NCI-H510A treated with DMSO at 0.1 percent for 48 hours (cell line): ENCODE measurements around the gene NDUFB4.
"Not testable (repeated sequence)": the region's sequence is repeated elsewhere in the genome, so short reads cannot be mapped to it uniquely, and the experiment has no call there.

Experiments
- DNase-seq: peaks from one replicate; lab custom pipeline; 2025; lab: John Stamatoyannopoulos, UW

Gene NDUFB4

DNA sequence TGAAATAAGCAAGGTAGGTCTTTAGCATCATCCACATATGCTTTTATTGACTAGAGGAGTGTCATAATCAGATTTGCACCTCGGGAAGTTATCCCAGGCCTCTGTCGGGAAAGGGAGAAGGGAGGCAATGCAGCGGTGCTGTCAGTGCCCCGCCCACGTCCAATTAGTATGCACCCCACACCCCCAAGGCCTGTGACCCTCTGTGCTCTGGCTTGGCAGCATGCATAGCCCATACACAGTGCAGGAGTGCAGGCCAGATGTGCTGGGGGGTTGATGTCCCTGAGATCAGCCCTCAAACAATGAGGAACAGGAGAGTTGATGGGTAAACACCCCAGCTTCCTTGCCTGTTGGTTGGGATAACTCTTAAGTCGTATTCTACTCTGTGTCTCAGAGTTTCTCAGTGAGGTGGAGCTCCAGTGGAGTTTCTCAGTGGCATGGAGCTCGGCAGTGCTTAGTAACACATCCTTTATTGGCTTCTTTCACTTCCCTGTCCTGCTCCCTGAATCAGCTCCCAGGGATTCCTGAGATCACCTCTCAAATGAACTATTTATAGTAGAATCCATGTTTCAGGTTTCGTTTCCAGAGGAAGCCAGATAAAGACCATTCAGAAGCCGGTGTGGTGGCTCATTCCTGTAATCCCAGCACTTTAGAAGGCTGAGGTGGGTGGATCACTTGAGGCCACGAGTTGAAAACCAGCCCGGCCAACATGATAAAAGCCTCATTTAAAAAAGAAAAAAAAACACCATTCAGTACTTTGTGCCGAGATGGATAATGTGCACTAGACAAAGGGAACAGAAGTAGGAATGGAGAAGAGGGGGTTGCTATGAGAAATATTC lies 26.7 kb upstream of the NDUFB4 start:
- DNase-seq, result no peak

DNA sequence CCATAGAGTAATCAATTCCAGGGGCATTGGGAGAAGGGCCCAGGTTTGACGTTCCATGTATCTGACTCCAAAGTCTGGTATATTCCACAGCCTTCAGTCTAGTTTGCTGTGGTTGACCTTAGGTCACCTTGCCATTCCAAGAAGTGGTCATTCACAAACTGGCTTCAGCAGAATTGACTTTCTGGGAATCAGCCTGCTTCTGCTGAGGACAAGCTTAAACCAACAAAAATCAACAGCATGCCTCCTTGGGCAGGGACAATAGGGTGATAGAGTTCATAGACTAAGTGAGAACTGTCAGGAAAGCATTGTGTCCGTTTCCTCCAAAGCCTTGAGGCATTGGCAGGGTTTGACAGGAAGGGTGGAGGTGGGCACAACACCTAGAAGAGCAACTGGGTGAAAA lies 24.1 kb upstream of the NDUFB4 start:
- no peak for DNase-seq

DNA sequence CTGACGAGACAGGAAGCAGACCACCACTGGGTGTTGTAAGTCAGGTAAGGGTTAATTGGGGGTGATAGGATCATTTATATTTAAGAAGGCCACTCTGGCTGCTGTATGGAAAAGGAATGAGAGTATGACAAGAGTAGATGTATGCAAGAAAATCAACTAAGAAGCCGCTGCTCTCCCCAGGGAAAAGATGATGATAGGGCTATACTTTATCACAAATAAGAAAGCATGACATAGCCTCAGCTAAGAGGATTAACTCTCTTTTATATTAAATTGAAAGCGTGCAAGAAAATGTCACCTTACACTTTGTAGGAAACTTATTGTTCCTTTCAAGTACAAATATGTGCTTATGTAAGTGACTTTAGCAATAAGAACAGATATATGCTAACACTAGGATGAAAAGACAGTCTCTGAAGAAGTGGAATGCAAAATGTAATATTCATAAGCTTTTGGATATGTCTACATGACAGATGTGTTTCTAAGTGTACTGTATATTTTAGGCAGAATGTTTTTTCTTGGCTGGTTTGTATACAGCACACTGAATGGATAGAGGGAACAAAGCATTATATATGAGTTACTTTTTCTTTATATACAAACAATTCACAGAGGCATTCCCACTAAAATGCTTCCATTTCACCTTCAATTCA lies 8.7 kb upstream of the NDUFB4 start:
- no peak for DNase-seq

DNA sequence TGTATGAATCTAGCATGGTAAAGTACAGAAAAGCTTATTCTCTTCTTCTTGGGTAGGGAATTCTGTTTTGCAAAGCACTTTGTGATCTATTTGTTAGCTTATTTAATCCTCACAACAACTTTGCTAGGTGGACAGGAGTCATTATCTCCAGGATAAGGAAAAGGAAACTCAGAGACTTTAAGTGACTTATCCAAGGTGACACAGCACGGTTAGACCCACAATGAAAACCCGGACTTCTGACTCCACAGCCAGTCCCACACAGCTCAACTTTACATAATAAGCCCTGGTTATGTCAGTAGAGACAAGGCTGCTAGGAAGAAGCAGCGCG lies 384 bp upstream of the NDUFB4 start:
- no peak for DNase-seq

DNA sequence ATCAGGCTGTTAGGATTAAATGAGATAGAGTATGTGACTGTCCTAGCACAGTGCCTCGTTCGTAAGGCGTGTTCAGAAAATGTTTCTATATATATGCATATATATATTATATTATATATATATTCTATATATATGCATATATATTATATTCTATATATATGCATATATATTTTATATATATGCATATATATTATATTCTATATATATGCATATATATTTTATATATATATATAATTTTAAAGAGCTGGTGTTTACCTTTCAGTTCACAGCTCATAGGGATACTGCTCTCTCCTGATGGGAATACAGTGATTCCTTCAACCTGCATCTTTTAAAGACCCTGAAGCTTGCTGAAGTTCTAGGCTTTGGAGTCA lies 702 bp downstream of the NDUFB4 start:
- no peak for DNase-seq

DNA sequence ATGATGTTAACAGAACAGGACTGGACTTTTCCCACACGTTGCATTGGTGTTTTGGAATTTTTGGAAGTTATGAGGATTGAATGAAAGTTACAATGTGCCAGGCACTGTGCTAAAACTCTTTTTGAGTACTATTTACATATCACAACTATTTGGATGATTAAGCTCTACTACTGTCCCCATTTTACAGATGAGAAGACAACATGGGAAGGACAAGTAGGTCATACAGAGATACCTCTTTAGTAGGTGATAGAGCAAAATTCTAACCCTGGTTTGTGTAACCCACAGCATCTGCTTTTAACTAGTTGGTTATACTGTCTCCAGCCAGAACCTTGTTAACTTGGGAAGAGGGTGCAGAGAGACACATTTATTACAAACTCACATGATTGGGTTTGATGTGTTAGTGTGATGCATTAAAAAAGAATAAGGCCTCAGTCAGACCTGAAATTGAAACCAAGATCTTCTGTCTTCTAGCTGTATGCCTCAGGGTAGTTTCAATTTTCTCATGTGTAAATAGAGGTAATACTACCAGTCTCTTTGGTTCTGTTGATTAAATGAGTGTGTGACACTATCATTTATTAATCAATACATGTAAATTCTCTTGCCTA lies 1.4 kb downstream of the NDUFB4 start:
- no peak for DNase-seq

DNA sequence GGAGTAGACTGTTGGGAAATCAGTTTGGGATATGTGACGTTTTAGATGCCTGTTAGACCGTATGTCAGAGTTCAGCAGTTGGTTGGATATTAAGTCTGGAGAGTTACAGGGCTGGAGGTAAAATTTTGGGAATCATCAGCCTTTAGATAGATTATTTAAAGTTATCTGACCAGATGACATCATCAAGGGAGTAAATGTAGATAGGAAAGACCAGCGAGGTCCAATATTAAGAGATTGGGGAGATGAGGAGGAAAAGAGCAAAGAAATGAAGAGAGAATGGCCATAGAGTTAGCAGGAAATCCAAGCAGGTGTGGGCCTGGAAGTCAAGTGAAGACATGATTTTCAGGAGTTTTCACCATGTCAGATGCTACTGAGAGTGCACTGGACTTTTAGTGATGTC lies 3.1 kb downstream of the NDUFB4 start:
- no peak for DNase-seq

DNA sequence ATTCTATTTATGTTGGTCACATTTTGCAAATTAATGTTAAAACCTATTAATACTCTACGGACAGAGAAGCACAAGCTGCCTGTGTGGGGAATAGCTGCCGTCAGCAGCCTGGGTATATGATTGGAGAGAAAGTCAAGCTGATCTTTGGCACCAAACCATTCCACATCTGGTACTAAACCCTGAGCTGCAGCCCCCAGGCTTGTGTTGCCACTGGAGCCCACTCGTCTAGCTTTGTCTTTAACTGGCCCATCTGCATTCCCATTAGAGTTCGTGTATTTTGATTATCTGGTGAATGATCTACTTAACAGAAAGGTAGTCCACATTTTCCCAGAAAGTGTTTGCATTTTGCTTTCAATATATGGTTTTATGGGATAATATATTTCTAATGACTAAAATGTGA lies 5.4 kb downstream of the NDUFB4 start:
- no peak for DNase-seq

DNA sequence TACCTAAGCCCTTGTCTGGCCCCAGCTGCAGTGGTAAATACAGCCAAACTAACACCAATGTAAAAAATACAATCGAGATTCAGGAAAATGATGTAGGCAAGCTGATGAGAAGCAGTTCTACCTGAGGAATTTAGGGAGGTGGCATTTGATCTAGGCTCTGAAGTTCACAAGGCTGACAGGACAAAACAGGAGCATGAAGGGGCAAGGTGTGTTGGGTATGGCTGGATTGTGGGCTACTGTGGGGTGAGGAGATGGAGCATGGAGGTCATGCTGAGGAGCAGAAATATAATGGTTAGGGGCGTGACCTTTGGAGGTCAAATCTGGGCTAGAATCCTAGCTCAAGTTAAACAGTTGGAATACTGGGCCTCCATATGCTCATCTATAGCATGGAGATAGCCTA lies 6.5 kb downstream of the NDUFB4 start:
- no peak for DNase-seq

DNA sequence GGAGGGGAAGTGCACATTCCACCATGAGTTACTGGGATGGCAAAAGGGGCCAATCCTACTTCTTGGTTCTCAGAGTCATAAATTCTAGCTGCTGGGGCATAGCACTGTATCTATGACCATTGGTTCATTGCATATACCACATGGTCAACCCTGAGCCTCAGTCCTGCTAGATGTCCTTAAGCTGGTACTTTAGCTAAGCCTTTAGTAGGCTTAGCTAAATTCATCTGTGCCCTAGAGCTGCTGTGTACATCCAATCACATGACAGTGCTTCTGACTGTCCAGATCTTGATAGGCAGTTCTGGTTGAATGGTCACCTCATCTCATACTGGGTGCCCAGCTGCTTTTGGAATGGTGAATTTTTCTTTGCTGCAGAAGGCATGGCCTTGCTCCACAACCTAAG lies 8.2 kb downstream of the NDUFB4 start:
- no peak for DNase-seq

DNA sequence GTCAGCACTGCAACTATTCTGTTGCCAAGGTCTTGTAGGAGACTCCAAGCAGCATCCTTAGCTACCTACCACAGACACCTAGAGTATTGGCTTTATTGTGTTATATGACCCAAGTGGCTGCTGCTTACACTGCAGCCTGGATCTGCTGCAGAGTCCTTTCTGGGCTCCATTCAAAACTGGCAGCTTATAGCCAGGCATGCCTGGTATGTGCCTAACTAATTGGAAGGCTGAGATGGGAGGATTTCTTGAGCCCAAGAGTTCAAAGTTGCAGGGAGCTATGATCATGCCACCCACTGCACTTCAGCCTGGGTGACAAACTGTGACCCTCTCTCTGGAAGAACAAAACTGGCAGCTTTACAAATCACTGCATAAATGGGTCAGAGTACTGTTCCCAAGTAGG lies 8.6 kb downstream of the NDUFB4 start:
- DNase-seq, result no peak

DNA sequence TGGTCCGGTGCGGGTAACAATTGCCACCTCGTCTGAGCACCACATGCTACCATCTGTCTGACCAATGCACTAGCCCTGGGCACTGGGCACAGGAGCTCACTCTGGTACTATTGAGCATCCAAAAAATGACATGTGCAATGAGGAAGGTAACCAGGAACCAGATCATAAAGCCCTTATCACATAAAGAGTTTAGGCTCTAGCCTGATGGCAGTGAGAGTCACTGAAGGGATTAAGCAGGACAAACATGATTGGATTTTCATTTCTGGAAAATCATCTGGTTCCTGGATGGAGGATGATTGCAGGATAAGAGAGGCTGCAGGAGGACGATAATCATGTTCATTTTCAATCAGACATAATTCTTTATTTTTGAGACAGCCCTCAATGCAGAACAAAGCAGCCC lies 12.4 kb downstream of the NDUFB4 start:
- no peak for DNase-seq

DNA sequence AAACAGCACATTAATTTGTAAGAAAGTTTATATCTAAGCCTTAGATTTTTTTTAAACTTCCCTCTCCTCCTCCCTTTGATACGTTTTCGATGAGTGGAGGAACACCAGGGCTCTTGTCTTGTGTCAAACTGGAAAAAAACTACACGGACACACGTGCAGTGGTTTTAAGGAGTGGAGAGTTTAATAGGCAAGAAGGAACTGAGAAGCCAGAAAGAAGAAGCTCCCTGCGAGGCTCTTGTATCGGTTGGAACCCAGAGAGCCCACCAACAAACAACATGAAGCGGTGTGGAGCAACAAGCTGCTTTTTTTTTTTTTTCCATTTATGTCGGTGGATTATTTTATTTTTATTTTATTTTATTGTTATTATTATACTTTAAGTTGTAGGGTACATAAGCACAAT lies 18.6 kb downstream of the NDUFB4 start:
- no peak for DNase-seq

DNA sequence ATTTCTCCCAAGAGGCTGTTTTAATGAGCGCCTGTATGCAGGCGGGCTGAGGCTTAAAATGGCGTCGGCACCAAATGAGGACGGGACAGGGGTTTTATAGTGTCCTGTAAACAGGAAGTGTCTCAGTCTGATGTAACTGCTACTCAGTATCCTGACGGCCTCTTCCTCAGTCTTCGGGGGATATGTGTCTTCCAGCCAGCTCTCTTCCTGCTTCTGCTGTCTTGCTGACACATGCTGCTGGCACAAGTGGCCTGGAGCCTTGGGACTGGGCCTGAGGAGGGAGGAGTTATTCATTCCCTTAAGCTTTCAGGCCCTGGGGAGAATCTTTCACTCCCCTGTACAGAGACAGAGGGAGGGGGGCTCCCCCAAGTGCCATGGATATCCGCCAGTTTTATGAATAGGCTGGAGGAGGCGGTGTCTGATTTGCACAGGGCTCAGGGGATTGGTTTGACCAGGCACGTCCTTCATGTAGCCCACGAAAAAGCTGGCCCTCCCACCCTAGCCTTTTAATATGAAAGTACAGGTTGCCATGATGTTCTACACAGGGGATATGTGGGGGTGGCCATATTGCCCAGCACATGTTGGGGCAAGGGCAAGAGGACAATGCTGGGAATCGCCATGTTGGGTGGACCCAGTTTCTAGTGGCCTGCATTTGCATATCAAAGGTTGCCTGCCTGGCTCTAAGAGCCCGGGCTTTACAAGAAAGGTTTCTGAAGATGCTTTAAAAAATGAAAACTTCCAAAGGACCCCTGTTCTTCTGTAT lies 19.9 kb downstream of the NDUFB4 start:
- DNase-seq, result no peak

DNA sequence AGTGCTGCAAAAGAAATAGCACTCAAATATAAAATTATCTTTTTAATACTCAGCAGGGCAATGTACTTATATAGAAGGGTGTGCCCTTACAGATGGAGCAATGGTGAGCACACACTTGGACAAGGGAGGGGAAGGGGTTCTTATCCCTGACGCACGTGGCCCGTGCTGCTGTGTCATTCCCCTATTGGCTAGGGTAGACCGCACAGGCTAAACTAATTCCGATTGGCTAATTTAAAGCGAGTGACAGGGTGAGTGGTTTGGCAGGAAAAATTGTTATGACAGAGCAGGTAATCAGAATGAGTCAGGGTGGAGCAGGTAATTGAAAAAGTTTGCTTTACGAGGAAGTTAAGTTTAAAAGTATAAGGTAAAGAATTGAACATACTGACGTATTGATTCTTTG lies 20.6 kb downstream of the NDUFB4 start:
- not testable (repeated sequence) for DNase-seq

DNA sequence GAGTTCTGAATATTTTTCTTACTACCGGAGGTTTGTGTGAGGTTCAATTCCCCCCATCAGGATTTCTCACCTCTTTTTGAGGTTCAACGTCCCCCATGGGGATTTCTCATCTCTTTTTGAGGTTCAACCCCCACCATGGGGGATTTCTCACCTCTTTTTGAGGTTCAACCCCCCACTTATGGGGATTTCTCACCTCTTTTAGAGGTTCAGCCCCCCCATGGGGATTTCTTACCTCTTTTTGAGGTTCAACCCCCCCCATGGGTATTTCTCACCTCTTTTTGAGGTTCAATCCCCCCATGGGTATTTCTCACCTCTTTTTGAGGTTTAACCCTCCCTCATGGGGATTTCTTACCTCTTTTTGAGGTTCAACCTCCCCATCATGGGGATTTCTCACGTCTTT lies 26.3 kb downstream of the NDUFB4 start:
- DNase-seq, result no peak

DNA sequence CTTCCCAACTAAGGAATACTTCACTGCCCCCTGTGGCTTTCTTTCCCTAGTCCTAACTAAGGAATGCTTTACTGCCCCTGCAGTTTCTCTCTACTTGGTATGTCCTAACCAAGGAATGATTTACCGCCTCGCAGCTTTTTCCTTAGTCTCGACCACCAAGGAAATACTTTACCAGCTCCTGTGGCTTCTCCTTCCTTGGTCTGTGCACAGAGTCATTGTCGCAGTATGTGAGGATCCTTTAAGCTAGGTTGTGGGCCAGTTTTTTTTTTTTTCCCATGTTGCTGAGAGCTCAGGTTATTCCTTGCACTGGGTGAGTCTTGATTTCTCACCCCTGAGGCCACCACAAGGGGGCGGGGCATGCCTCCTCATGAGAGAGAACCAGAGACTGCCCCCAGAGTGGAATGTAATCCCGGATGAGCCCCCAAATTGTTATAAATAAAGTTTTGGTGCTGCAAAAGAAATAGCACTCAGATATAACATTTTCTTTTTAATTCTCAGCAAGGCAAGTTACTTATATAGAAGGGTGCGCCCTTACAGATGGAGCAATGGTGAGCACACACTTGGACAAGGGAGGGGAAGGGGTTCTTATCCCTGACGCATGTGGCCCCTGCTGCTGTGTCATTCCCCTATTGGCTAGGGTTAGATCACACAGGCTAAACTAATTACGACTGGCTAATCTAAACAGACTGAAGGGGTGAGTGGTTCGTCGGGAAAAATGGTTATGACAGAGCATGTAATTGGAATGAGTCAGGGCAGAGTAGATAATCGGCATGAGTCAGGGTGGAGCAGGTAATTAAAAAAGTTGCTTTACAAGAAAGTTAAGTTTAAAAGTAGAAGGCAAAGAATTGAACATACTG lies 27.0 kb downstream of the NDUFB4 start:
- no peak for DNase-seq

DNA sequence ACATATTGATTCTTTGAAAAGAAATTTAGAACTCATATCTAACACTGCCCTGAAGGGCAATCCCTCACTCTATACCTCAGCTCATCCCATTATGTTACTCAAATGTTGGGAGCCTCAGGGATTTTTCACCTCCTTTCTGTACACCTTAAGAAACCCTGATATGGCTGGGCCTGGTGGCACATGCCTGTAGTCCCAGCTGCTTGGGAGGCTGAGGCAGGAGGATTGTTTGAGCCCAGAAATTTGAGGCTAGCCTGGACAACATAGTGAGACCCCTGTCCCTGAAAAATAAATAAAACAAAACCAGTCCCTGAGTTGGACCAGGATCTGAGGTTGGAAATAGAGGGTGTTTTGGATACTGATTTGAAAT lies 27.6 kb downstream of the NDUFB4 start:
- no peak for DNase-seq

DNA sequence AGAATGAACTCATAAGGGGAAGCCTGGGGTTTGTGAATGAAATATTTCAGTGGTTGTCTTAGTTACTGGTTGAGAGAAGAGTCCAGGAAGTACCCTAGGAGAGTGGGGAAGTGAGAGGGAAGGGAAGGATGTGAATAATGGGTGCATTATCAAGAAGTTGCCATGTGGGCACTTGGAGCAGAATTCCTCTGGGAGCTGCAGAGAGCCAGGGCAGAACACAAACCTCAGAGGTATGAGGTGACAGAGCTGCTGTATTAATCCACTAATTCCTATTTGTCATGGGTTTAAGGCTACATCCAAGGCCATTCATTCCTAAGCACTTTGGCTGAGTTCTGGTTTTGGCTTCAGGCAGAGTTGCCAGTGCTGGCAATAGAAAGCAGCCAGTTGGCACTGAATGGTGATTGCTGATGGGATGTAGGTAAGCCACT lies 29.0 kb downstream of the NDUFB4 start:
- no peak for DNase-seq

DNA sequence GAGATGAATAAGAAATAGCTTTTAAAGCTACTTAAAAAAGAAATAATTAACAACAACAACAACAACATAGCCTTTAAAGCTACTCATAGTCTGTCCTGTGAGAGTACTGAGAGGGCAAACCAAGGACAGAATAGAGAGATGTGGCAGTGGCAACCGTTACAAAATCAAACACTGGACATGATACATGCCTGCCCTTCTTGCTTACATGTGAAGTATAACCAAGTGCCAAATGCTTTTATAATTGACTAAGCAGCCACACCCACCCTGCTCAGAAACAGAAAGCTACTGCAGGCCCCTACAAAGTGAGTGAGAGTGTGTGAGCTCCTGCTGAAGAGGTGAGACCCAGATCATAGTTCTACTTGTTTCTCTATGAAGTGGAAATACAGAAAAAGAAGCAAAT lies 38.4 kb downstream of the NDUFB4 start:
- DNase-seq, result no peak

DNA sequence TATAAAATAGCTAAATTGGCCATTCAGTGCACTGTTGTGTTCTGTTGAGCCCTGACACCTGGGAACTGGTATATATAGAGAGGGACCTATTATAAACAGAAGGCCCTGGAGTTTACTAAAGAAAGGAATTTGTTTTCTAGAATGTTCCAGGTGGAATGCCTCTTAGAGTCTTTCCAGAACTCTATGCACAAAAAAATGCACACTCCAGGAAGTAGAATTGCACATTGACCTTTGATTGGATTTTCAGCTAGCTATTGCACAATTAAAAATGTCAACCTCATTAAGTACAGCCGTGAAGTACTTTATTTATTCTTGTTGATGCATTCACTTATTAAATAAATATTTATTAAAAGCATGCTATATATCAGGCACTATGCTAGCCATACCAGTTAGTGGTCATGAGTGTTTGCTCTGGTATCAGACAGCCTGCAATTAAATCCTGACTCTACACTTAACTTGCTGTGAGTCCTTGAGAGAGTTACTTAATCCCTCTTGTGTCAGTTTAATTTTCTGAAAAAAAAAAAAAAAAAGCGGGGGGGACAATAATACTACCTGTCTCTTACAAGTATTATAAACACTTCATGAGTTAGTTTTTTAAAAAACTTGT lies 40.8 kb downstream of the NDUFB4 start:
- peak; percentile 6 for DNase-seq
